GM21737 (cell line): ENCODE measurements around the gene BPIFB1.

Source experiments
- ATAC-seq: cut with Tn5 transposase; IDR thresholded peaks from one replicate; pipeline ENCODE4 v1.9.1; 2021; ENCODE audit warnings: mild to moderate bottlenecking, moderate library complexity; ENCODE audit not compliant: unreplicated experiment

Gene BPIFB1

DNA sequence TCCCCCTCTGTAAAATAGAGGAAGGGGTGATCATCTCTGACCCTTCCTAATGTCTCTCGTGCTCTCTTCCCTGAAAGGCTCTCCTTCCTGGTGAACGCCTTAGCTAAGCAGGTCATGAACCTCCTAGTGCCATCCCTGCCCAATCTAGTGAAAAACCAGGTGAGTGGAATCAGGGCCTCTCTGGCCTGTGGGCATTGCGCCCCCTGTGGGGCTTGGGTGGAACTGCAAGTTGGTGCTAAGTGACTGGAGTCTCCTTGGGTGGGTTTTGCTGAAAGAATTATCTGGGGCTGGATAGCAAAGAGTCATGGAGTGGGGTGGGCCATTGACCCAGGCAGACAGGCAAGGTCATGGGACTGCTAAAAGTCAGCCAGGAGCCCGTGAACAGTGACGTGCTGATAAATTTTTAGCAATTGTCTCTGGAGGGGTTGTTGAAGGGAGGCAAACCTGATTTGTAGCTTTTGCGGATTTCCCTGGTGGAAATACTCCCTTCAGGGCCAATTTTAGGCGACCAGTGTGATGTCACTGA is 8.9 kb downstream of the BPIFB1 start:
- no peak for ATAC-seq

- ATAC-seq = no peak
Observed at GRCh38 chr20:33296206-33296605, 13.2 kb downstream of the BPIFB1 start.

DNA sequence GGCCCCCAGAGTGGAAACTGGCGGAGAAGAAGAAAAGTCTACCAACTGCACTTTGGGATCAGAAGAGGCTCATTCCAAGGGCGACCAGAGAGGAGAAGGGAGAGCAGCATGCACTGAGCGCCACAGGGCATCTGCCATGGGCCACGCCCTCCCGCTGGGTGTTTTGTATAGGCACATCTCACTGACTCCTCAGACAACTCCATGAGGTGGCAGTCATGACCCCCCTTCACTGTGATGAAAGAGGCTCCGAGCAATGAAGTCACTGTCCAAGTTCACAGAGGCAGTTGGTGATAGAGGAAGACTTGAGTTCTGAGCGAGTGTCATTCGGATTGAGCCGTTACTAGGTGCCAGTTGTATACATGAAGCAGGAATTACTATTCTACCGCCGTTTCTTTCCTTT is 15.4 kb downstream of the BPIFB1 start:
- no peak for ATAC-seq

GRCh38 chr20:33299111-33299603 is 16.1 kb downstream of the BPIFB1 start:
- ATAC-seq = no peak

- ATAC-seq = no peak
Observed at GRCh38 chr20:33301192-33301930, 18.3 kb downstream of the BPIFB1 start.

DNA sequence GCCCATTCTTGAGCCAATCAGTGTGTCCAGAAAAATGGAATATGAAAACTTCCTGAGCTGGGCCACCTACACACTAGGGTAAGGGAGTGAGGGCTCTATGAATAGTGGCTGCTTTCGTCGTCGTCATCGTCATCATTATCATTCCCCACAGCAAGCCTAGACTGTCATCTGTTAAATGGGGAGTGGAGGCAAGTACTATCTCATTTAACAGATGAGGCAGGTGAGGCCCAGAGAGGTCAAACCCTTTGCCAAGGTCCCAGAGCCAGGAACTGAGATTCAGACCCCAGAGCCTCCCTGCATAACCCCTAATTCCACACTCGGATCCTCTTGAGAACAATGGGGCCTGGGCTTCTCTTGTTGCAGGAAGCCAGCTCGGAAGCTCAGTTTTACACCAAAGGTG is 20.6 kb downstream of the BPIFB1 start:
- ATAC-seq = no peak

GRCh38 chr20:33304046-33304445 is 21.0 kb downstream of the BPIFB1 start:
- ATAC-seq = no peak

GRCh38 chr20:33305589-33306057 is 22.6 kb downstream of the BPIFB1 start:
- ATAC-seq = no peak

GRCh38 chr20:33306228-33306627 is 23.2 kb downstream of the BPIFB1 start:
- ATAC-seq = no peak

GRCh38 chr20:33306807-33307206 is 23.8 kb downstream of the BPIFB1 start:
- ATAC-seq = no peak

DNA sequence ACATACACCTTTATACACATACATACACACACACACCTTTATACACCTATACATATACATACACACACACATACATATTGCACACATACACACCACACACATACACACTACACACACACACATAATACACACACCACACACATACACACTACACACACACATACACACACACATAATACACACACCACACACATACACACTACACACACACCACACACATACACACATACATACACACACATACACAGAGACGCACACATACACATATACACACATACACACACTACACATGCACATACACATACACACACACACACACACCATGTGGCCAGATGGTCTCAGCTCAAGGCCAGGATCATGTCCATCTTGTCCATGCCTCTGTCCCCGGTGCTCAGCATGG is 25.7 kb downstream of the BPIFB1 start:
- ATAC-seq = no peak

- no peak for ATAC-seq
Observed at GRCh38 chr20:33309631-33310030, 26.6 kb downstream of the BPIFB1 start.

DNA sequence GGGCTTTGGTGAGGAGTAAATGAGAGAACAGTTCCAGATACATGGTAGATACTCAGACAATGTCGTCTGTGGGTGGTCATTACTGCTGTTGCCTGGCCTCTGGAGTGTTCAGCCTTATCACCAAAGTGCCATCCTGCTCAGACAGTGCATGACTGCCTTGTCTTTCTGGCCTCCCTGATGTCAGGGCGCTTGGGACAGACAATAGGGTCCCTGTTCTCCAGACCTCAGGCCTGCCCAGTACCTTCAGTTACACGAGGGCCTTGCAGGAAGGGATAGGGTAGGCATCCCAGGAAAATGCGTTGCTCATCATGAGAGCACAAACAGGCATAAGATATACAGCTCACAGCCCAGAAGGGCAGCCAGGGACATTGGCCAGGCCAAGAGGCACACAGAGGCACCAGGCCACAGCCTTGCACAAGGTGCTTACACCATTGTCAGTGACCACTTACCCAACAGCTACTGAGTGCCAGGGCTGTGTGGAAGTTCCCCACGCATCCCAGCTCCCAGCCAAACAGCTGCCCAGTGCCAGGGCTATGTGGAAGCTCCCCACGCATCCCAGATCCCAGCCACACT is 27.4 kb downstream of the BPIFB1 start:
- no peak for ATAC-seq

DNA sequence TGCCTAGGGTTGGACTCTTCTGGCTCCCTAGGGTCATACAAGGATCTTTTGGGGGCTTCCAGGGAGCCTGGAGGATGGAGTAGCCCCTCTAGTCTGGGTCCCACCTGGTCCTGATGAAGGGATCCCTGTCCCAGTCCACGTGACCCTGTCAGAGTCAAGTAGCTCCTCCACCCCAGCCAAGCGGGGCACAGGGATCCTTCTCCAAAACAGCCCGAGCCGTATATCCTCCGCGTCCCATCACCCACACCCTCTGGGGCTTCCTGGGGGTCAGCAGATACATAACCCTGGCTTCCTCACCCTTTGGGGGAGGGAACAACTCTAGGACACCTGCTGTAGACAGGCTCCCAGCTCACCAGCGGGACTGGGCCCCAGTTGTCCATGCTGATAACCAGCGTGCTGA is 28.0 kb downstream of the BPIFB1 start:
- no peak for ATAC-seq

DNA sequence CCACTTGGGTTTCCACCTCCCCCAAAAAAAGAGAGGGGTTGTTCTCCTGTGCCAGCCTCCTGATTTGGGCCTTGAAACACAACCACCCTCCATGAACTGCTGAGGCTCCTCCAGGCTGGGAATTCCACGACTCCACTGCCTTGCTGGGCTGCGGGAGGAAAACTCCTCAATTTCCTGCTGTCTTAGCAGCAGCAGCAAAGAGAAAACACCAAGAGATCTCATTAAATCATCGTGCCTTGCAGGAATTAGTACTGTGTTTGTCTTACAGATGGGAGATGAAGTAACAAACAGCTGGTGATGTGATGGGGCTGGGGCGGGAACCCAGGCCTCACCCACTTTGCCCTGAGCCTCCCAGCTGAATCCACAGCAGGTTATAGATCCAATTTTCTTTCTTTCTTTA is 29.0 kb downstream of the BPIFB1 start:
- ATAC-seq = no peak

GRCh38 chr20:33312583-33312982 is 29.6 kb downstream of the BPIFB1 start:
- no peak for ATAC-seq

DNA sequence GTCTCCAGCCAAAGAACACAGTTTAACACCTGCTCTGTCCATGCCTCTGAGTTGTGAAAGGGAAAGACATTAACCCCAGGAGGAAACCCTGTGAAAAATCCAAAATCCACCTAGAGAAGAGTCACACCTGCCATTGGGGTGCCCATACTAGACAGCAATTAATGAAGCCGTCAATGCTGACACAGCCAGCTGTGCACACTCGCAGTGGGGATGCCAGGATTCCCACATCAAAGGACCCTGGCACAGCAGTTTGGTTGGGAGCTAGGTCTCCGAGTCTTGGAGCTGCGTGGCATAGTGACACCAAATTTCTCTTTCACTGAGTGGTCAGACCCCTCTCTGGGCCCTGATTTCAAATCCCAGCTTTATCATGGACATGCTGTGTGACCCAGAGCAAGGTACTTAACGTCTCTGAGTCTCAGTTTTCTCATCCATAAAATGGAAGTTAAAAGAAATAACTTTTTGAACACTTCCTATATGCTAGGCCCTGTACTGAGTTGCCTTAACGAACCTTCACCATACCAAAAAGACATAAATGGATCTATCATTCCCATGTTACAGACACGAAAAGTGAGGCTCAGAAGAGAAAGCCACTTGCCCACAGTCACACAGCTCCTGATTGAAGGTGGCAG is 30.8 kb downstream of the BPIFB1 start:
- ATAC-seq = no peak

DNA sequence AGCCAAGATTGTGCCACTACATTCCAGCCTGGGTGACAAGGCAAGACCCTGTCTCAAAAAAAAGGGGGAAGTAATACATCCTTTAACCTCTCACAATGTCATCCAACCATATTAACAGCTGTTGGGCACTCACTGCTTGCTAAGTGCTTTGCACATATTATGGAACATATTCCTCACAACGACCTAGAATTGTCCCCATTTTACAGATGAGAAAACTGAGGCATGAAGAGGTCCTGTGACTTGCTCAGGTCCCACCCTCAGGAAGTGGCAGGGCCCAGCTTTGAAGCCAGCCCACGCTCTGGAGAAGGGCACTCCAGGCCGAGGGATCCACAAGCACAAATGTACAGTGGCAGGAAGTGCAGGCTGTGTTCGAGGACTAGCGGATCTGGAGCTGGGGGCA is 33.3 kb downstream of the BPIFB1 start:
- ATAC-seq = no peak

DNA sequence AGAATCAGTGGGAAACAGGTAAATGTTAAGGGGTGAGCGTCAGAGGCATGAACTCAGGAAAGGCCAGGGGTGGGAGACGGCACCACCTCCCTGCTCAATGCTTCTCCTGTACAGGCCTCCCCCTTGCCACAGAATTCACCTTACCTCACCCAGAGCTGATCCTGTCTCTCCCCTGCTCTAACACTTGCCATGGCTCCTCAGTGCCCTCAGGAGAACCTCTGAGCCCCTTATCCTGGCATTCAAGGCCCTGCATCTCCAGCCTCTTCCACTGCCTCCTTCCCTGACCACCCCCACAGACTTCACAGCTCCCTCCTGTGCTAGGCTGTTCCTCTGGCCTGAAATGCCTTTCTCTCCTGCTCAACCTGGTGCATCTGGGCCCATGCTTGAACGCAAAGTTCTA is 33.9 kb downstream of the BPIFB1 start:
- no peak for ATAC-seq

- no peak for ATAC-seq
Observed at GRCh38 chr20:33317424-33318095, 34.5 kb downstream of the BPIFB1 start.

DNA sequence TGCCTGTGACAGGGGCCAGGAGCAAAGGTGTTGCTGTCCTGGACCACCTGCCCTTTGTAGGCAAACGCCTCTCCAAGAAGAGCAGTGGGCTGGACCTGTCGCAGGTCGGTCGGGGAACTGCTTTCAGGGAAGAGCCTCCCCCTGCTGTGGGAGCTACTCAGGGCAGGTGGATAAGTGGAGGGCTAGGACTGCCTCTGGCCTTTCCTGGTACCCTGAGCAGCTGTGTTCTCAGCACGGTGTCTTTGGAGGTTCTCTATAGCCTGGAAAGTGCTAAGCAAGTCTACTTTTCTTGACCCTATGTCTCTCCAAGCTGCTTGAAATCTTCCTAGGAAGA is 35.0 kb downstream of the BPIFB1 start:
- no peak for ATAC-seq
